COLO668 (cell line): ENCODE data around the gene RIC1.
"Not testable (repeated sequence)": the region's sequence is repeated elsewhere in the genome, so short reads cannot be mapped to it uniquely, and the experiment has no call there.

Experiments used
- DNase-seq: peaks from one replicate; lab custom pipeline; 2025; ENCODE audit not compliant: unreplicated experiment; lab: John Stamatoyannopoulos, UW

RIC1 gene

GRCh38 chr9:5628530-5629311, at the start of gene RIC1:
TSS of gene RIC1 (plus strand) at chr9:5629107. CDS start at chr9:5629310, 203 bp downstream.
- peak; percentile 94 for DNase-seq

- no peak for DNase-seq
These were observed 49.0 kb upstream of the RIC1 start for GRCh38 chr9:5579881-5580280.

GRCh38 chr9:5580650-5581049, 48.3 kb upstream of the RIC1 start:
- no peak for DNase-seq

- not testable (repeated sequence) for DNase-seq
These were observed 47.2 kb upstream of the RIC1 start for GRCh38 chr9:5581706-5582105.

GRCh38 chr9:5582835-5583195, 46.1 kb upstream of the RIC1 start:
- no peak for DNase-seq

- DNase-seq, result no peak
These were observed 42.5 kb upstream of the RIC1 start for GRCh38 chr9:5586391-5586802.

- DNase-seq, result no peak
These were observed 41.9 kb upstream of the RIC1 start for GRCh38 chr9:5587024-5587423.

- DNase-seq, result no peak
These were observed 36.7 kb upstream of the RIC1 start for GRCh38 chr9:5592231-5592630.

GRCh38 chr9:5592904-5593303, 36.0 kb upstream of the RIC1 start:
- no peak for DNase-seq

GRCh38 chr9:5593904-5594303, 35.0 kb upstream of the RIC1 start:
- DNase-seq, result no peak

GRCh38 chr9:5596173-5596572, 32.7 kb upstream of the RIC1 start:
- no peak for DNase-seq

- no peak for DNase-seq
These were observed 20.3 kb upstream of the RIC1 start for GRCh38 chr9:5608298-5609225.

GRCh38 chr9:5609226-5609596, 19.7 kb upstream of the RIC1 start:
- DNase-seq, result no peak

GRCh38 chr9:5610491-5610890, 18.4 kb upstream of the RIC1 start:
- DNase-seq, result no peak

GRCh38 chr9:5611321-5612184, 17.4 kb upstream of the RIC1 start:
- no peak for DNase-seq

GRCh38 chr9:5612185-5612530, 16.7 kb upstream of the RIC1 start:
- DNase-seq, result no peak

- no peak for DNase-seq
These were observed 14.7 kb upstream of the RIC1 start for GRCh38 chr9:5614192-5614591.

GRCh38 chr9:5614985-5615384, 13.9 kb upstream of the RIC1 start:
- DNase-seq, result no peak

GRCh38 chr9:5617749-5618148, 11.2 kb upstream of the RIC1 start:
- no peak for DNase-seq

- DNase-seq, result no peak
These were observed 8.4 kb upstream of the RIC1 start for GRCh38 chr9:5620494-5620893.

GRCh38 chr9:5621327-5621726, 7.6 kb upstream of the RIC1 start:
- DNase-seq, result no peak
